Left lung (tissue), 10 donors: Measurements from ENCODE around the gene NTN4. TPM values are rescaled to one million over a fixed set of nuclear protein-coding genes. Genes with fewer than 3 reads are reported as not detected.
"Not testable (repeated sequence)": the region's sequence is repeated elsewhere in the genome, so short reads cannot be mapped to it uniquely, and the experiment has no call there.

Experiments used
- ATAC-seq: fragments of 200-7000 bp; cut with Tn5 transposase; one replicate; pipeline ENCODE4 v1.9.1; 2020; ENCODE audit warnings: moderate library complexity
- DNase-seq, 4 donors: peaks; one replicate each; pipeline ENCODE4 v3.0.0-alpha.2; 2013 to 2020
- H3K27ac ChIP-seq, 2 donors: fragments of 200-600 bp; sonication (generic) in 1 of 2; one replicate each; pipeline versions ENCODE4 v1.5.0 to v1.8.0; 2020 to 2021
- H3K27me3 ChIP-seq, 2 donors: fragments of 200-600 bp; sonication (generic) in 1 of 2; one replicate each; pipeline versions ENCODE4 v1.5.0 to v1.8.0; 2020 to 2021
- H3K36me3 ChIP-seq, 2 donors: fragments of 200-600 bp; sonication (generic) in 1 of 2; one replicate each; pipeline versions ENCODE4 v1.5.0 to v1.8.0; 2020 to 2021
- H3K4me1 ChIP-seq, 2 donors: fragments of 200-600 bp; one replicate each; pipeline ENCODE4 v1.8.0; 2021
- H3K4me3 ChIP-seq, 2 donors: fragments of 200-600 bp; sonication (generic) in 1 of 2; one replicate each; pipeline versions ENCODE4 v1.5.0 to v1.8.0; 2020 to 2021; ENCODE audit warnings: mild to moderate bottlenecking in 1 of 2
- H3K9me3 ChIP-seq, 2 donors: fragments of 200-600 bp; sonication (generic) in 1 of 2; one replicate each; pipeline versions ENCODE4 v1.5.0 to v1.8.0; 2020 to 2021
- intact Hi-C, 2 donors: fragments of 100-400 bp; cut with DNase I; formaldehyde crosslinking; loops; one replicate each; pipeline versions ENCODE4 v1.11.2 to v1.14.2; 2022
- polyA plus RNA-seq, 6 donors: library from polyadenylated mRNA; unstranded; fragments of 120-200 nt; gene quantifications; one replicate each; pipeline ENCODE4 v1.2.1, GENCODE V29; 2013; ENCODE audit not compliant: insufficient read length in 6 of 6
- total RNA-seq, 2 donors: library from RNA; stranded (reverse); fragmentation: NEBNext Ultra II Directional; extraction: Animal tissue kit (Norgen Biotek cat#: 25700); gene quantifications; one replicate each; pipeline ENCODE4 v1.2.1, GENCODE V29; 2021
- TF ChIP-seq, protein P1 (sequence below), 2 donors: fragments of 200-600 bp; sonication (generic) in 1 of 2; IDR thresholded peaks; one replicate each; pipeline versions ENCODE4 v1.5.0 to v1.8.0; 2021; ENCODE audit warnings: antibody characterized with exemption in 2 of 2
- donor health status: DM: no; HTN: yes; CAD: no.
- donor health status: DM: no; HTN: no; CAD: no.

Gene NTN4
- total and polyA plus RNA-seq, 8 donors = 22.6 to 81.5 (median 34.1) TPM

DNA sequence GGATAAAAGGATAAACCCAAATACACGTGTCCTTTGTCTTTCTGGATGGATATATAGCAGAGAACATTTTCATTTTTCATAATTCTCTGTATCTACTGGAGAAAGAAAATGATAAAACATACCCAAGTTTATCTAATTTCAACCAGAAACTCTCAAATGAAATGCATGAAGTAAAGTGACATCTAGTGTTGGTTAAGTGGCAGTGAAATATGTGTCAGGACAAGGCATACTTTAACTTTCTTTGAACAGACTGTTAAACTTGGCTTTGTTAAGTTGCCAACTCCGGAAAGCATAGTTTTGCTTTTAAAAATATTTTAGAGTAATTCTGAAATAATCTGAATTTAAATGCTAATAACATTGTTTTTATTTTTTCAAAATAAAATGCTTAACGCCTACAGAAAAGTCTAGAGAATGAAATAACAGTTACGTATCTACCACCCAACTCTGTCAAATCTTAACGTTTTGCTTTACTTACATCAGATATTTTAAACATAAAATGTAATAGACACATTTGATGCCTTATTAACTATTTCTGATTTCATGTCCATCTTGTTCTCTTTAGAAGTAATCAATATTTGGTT, 25.2 kb upstream of the NTN4 start:
- H3K36me3 ChIP-seq = no peaks in the 10 kb centered on the region
- H3K4me1 ChIP-seq = no peaks in the 10 kb centered on the region
- intact Hi-C loops = loop anchor here in 1 of 2 donors (2.0 kb wide), 1 partner anchor 231 kb away; no protein-coding TSS in a partner anchor
- DNase-seq = peak in 1 of 4 donors; percentile 24
- H3K4me3 ChIP-seq = no peak overlapping the region
- no peak overlapping the region for H3K27ac ChIP-seq
- no peaks in the 10 kb centered on the region for H3K9me3 ChIP-seq
- peak; percentile 82 for ATAC-seq
- TF ChIP-seq, protein P1, sequence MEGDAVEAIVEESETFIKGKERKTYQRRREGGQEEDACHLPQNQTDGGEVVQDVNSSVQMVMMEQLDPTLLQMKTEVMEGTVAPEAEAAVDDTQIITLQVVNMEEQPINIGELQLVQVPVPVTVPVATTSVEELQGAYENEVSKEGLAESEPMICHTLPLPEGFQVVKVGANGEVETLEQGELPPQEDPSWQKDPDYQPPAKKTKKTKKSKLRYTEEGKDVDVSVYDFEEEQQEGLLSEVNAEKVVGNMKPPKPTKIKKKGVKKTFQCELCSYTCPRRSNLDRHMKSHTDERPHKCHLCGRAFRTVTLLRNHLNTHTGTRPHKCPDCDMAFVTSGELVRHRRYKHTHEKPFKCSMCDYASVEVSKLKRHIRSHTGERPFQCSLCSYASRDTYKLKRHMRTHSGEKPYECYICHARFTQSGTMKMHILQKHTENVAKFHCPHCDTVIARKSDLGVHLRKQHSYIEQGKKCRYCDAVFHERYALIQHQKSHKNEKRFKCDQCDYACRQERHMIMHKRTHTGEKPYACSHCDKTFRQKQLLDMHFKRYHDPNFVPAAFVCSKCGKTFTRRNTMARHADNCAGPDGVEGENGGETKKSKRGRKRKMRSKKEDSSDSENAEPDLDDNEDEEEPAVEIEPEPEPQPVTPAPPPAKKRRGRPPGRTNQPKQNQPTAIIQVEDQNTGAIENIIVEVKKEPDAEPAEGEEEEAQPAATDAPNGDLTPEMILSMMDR (IDR thresholded peaks at IDR 0.05) = peak; percentile 46 to 59
- no peaks in the 10 kb centered on the region for H3K27me3 ChIP-seq

DNA sequence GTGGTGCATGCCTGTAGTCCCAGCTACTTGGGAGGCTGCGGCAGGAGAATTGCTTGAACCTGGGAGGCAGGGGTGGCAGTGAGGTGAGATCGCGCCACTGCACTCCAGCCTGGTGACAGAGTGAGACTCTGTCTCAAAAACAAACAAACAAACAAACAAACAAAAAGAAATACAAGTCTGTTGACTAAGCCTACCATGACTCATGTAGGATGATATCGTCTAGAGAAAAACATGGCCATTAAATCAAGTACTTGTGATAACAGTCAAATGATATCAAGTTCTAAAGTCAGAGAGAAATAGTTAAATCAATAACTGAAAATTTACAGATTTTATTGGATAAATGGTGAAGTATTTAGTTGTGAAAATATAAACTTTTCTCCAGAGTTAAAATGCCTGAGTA, 21.6 kb upstream of the NTN4 start:
- H3K4me1 ChIP-seq, H3K27me3 ChIP-seq, H3K36me3 ChIP-seq, intact Hi-C loops, H3K4me3 ChIP-seq, H3K9me3 ChIP-seq, ATAC-seq, DNase-seq, H3K27ac ChIP-seq: not testable (repeated sequence)

DNA sequence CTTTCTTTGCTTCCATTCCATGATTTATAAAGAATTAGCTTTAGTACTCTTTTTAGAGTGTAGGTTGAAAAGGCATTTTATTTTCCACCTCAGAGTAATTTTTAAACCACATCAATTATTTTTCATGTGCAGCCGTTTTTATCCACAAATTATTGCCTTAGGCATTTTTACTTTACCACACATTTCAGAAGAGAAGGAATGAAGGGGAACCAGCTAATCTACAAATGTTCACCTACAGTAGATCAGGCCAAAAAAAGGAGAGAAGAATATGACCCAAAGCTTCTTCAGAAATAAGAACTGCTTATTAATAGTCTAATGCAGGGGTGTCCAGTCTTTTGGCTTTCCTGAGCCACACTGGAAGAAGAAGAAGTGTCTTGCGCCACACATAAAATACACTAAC, 19.8 kb upstream of the NTN4 start:
- H3K36me3 ChIP-seq = no peaks in the 10 kb centered on the region
- H3K27me3 ChIP-seq = no peaks in the 10 kb centered on the region
- no peak overlapping the region for H3K4me3 ChIP-seq
- ATAC-seq = no peak
- no peak overlapping the region for H3K27ac ChIP-seq
- H3K4me1 ChIP-seq = peaks cover 0 to 4% of the 10 kb centered on the region in 2 donors
- H3K9me3 ChIP-seq = no peaks in the 10 kb centered on the region
- DNase-seq = no peak
- intact Hi-C loops = no loop called here
- TF ChIP-seq, protein P1 (IDR thresholded peaks at IDR 0.05) = no peak

DNA sequence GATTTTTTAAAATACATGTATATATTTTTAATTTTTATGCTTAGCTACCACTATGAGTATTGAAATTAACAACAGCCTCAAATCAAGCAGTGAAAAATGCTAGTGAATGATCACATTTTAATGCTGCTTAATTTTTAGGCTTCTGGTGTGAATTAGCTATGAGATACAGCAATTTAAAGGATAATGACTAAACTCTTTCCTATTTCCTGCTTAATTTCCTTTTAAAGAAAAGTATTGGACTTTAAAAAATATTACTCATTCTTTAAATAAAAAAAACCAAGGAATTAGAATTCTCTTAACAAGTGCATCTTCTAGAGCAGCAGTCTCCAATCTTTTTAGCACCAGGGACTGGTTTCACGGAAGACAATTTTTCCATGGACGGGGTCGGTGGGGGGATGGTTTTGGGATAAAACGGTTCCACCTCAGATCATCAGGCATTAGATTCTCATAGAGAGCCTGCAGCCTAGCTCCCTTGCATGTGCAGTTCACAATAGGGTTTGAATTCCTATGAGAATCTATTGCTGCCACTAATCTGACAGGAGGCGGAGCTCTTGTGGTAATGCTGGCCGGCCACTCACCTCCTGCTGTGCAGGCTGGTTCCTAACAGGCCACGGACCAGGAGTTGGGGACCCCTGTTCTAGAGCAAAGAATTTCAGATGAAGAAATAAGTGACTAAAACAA, 18.6 kb upstream of the NTN4 start:
- no peak overlapping the region for H3K27ac ChIP-seq
- H3K4me1 ChIP-seq = peaks cover 0 to 4% of the 10 kb centered on the region in 2 donors
- H3K9me3 ChIP-seq = no peaks in the 10 kb centered on the region
- no peak overlapping the region for H3K4me3 ChIP-seq
- DNase-seq (peak in 1 of 4 donors; percentile 45), ATAC-seq (no peak)
- no peaks in the 10 kb centered on the region for H3K36me3 ChIP-seq
- H3K27me3 ChIP-seq = no peaks in the 10 kb centered on the region
- intact Hi-C loops = no loop called here
- TF ChIP-seq, protein P1 (IDR thresholded peaks at IDR 0.05) = no peak

DNA sequence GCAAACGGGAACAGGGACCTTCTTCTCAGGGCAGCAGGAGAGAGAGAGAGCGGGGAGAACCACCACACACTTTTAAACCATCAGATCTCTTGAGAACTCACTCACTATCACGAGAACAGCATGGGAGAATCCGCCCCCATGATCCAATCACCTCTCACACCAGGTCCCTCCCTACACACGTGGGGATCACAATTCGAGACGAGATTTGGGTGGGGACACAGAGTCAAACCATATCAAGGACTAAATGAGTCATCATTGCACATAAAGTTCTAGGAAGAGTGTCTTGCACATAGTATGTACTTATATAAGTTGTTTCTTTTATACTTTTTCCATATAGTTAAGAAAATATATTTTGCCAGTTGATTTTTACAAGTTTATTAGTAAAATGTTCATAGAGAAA, 17.6 kb upstream of the NTN4 start:
- DNase-seq = no peak
- TF ChIP-seq, protein P1 (IDR thresholded peaks at IDR 0.05) = no peak
- no peaks in the 10 kb centered on the region for H3K27me3 ChIP-seq
- H3K4me1 ChIP-seq = peaks cover 0 to 4% of the 10 kb centered on the region in 2 donors
- no peaks in the 10 kb centered on the region for H3K9me3 ChIP-seq
- H3K4me3 ChIP-seq = no peak overlapping the region
- no peaks in the 10 kb centered on the region for H3K36me3 ChIP-seq
- intact Hi-C loops = no loop called here
- ATAC-seq = no peak
- H3K27ac ChIP-seq = no peak overlapping the region
